ENCODE measurements around the gene C1orf52.

- TF ChIP-seq EZH2phosphoT487 (IDR thresholded peaks at IDR 0.05; ENCODE audit: low read length), result no peak
- no peak for TF ChIP-seq CTCF (IDR thresholded peaks at IDR 0.05; ENCODE audit: low read length)
- TF ChIP-seq EZH2 (optimal IDR thresholded peaks at IDR 0.05; ENCODE audit: low read depth, low read length), result no peak
These were observed 835 bp downstream of the C1orf52 start for GRCh38 chr1:85258536-85259117.
